GM12874 (cell line): ENCODE data around the gene ANKRD12.

Source experiments
- TF ChIP-seq, protein P1 (sequence below): IDR thresholded peaks from 2 replicates; pipeline ENCODE4 v1.5.1; 2011; ENCODE audit warnings: low read depth, mild to moderate bottlenecking, control low read depth, low read length, moderate library complexity; ENCODE audit not compliant: insufficient read depth

ANKRD12 gene

DNA sequence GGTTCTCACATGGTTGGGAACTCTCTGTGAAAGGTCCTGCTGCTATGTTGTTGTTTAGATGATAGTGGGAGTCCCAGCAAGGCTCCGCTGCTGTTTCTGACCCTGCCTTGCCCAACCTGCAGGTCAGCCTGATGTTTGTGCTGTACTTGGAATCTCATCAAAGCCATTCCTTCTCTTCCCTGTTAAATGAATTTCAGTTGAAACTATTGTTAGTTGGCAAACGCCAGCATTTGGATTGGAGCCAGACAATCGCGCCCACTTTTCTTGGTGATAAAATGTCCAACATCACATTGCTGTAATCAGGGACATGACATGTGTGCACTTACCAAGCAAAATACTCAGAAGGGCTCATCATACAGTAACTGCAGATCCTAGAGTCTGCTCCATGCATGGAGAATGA lies 185.2 kb downstream of the ANKRD12 start:
- TF ChIP-seq, protein P1, sequence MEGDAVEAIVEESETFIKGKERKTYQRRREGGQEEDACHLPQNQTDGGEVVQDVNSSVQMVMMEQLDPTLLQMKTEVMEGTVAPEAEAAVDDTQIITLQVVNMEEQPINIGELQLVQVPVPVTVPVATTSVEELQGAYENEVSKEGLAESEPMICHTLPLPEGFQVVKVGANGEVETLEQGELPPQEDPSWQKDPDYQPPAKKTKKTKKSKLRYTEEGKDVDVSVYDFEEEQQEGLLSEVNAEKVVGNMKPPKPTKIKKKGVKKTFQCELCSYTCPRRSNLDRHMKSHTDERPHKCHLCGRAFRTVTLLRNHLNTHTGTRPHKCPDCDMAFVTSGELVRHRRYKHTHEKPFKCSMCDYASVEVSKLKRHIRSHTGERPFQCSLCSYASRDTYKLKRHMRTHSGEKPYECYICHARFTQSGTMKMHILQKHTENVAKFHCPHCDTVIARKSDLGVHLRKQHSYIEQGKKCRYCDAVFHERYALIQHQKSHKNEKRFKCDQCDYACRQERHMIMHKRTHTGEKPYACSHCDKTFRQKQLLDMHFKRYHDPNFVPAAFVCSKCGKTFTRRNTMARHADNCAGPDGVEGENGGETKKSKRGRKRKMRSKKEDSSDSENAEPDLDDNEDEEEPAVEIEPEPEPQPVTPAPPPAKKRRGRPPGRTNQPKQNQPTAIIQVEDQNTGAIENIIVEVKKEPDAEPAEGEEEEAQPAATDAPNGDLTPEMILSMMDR: no peak

DNA sequence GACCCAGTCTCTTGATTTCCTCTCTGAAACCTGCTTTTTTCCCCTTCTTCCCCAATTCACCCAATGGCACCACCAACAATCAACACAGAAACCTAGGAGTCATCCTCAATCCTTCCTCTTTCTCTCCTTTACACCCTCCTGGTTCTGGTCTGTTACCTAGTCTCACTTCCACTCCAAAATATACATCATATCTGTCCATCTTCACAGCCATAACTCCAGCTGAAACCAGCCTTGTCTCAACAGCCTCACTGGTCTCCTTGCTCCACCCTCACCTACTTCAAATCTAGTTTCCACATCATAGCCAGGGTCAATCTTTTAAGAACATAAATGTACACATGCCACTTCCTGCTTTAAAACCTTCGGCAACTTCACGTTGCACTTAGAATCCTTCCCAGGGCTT lies 186.2 kb downstream of the ANKRD12 start:
- TF ChIP-seq, protein P1: no peak

DNA sequence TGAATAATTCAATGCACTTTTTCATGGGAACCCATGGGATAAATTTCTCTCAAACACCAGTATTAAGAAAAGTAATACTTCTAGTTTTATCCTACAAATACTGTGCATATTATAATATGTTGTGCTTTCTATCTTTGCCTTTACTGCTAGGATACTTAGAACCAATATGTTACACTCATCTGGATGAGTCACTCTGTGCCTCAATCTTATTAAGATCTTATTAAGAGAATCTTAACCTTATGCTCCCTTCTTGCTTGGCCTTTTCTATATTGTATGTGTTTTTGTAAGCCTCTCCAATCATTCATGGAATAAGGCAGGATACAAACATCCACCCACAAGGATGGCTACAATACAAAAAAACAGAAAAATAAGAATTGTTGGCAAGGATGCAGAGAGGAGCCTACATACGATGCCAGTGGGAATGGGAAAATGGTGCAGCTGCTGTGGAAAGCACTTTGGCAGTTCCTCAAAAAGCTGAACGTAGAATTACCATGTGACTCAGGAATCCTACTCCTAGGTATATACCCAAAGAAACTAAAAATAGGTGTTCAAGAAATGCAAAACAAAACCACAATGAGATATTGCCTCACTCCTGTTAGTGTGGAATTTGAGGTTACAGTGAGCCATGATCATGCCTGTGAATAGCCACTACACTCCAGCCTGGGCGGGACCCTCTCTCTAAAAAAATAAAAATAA lies 187.3 kb downstream of the ANKRD12 start:
- TF ChIP-seq, protein P1: no peak

DNA sequence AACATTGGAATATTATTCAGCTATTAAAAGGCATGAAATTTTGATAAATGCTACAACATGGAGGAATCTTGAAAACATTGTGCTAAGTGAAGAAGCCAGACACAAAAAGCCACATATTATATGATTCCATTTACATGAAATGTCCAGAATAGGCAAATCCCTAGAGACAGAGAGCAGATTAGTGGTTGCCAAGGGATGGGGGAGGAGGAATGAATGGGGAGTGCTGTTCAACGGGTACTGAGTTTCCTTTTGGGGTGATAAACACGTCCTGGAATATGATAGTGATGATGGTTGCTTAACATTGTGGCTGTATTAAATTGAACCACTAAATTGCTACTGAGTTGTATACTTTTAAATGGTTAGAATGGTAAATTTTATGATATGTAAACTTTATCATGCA lies 189.1 kb downstream of the ANKRD12 start:
- TF ChIP-seq, protein P1: no peak

DNA sequence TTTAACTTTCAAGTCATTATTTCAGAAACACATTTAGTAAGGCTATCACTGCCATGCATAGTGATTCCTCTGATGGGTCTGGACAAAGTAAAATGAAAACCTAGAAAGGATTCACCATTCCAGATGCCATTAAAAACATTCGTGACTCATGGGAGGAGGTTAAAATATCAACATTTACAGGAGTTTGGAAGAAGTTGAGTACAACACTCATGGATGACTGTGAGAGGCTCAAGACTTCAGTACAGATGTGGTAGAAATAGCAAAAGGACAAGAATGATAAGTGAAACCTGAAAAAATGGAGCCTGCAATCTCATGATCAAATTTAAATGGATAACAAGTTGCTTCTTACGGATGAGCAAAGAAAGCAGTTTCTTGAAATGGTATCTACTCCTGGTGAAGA lies 192.2 kb downstream of the ANKRD12 start:
- TF ChIP-seq, protein P1: no peak

DNA sequence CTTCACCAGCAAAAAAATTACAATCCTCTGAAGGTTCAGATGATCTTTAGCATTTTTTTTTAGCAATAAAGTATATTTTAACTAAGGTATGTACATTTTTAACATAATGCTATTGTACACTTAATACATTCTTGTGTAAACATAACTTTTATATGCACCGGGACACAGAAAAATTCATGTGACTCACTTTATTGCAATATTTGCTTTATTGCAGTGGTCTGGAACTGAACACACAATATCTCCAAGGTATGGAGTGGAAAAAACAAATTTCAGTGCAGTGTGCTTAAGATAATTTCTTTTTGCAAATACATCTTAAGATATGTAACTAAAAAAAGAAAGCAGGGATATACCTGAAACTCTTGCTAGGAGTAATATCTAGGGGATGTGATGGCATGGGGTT lies 192.9 kb downstream of the ANKRD12 start:
- TF ChIP-seq, protein P1: no peak

DNA sequence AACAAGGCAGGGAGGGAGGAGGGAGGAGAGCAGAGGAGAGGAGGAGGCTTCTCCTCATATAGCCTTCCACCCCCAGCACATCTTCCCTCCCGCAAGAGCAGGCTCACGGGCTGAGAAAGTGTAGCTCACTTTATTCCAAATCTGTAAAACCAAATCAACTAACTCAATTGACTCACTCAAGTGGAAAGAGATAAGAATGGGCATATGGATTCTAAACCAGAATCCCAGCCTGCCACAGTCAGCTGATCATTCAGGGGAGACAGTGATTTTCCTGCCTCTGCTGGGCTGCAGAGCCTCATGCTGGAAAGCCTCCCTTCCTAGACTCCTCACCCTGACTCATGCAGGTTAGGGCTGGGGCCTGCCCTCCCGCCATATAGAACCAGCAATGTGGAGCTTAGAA lies 193.8 kb downstream of the ANKRD12 start:
- TF ChIP-seq, protein P1: no peak
